GM12874 (cell line): ENCODE results near the gene SAXO1.

ENCODE experiments used
- CTCF ChIP-seq: IDR thresholded peaks from 2 replicates; pipeline ENCODE4 v1.5.1; 2011; ENCODE audit warnings: low read depth, mild to moderate bottlenecking, control low read depth, low read length, moderate library complexity; ENCODE audit not compliant: insufficient read depth

The SAXO1 gene

GRCh38 chr9:19033015-19033414 is at the start of gene SAXO1:
Gene SAXO1, minus strand, starts transcription at chr9:19033209. Its CDS starts 301 bp downstream, at chr9:19032908.
- no peak for TF ChIP-seq CTCF

GRCh38 chr9:19074836-19075235 is 41.8 kb upstream of the SAXO1 start:
- no peak for TF ChIP-seq CTCF

- TF ChIP-seq CTCF = no peak
Observed at GRCh38 chr9:19074229-19074628, 41.2 kb upstream of the SAXO1 start.

GRCh38 chr9:19057033-19057432 is 24.0 kb upstream of the SAXO1 start:
- no peak for TF ChIP-seq CTCF

- TF ChIP-seq CTCF = no peak
Observed at GRCh38 chr9:19050637-19051591, 17.9 kb upstream of the SAXO1 start.

GRCh38 chr9:19049917-19050636 is 17.1 kb upstream of the SAXO1 start:
- TF ChIP-seq CTCF = no peak
